Activated CD8-positive, alpha-beta memory T cell treated with anti-CD3 and anti-CD28 coated beads for 4 hours (primary cell): Measurements from ENCODE around the gene FGGY.
"Not testable (repeated sequence)": the region's sequence is repeated elsewhere in the genome, so short reads cannot be mapped to it uniquely, and the experiment has no call there.

Experiments
- DNase-seq, 2 donors: peaks; one replicate each; pipeline ENCODE4 v3.0.0-alpha.2; 2020; ENCODE audit warnings: low read depth in 2 of 2

The FGGY gene

DNA sequence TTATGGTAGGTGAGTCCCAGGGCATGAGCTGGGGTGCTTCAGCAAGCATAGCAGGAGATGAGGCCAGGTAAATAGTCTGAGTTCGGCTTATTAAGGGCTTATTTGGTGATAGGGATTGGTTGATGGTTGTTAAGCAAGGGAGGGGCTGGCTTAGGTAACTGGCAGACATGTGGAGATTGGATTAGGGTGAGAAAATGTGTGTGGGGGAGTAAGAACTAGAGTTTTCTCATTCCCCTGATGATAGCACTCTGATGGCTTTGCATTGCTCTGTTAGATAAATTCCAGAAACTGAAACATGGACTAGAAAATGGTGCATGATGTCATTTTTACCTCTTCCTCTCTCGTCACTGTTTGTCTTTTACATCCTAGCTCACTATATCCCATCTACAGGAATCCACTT lies 53.6 kb downstream of the FGGY start:
- DNase-seq = no peak

DNA sequence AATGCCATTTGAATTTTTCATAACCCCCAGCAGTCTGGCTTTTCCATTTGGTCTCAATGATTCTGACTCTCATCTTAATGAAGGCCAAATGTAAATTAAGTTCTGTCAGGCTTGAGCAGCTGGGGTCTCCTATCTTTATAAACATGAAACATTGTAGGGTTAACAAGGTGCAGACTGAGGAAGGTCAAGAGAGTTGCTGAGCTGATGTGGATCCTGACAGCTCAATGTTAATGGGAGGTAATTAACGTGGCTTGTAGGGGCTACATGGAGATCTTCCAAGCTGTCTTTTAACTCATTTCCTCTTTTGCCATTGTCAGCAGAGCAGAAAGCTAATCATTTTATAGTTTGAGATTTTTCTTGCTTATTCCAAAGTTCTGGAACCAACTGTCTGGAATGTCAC lies 55.2 kb downstream of the FGGY start:
- no peak for DNase-seq

DNA sequence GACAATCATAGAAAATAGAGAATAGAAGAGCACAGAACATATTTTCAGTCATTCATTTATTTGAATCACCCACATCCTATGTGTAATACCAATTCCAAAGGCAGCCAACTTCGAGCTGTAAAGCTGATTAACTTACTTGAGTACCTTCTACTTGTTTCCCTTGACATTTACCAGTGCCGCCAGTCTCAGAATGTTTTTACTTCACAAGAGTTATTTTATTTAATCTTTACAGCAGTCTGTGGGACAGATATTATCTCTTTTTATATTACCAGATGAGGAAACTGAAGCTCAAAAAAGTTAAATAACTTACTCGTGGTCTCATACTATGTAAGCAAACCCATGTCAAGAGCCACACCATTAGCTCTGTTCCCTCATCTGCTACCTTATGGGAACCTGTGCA lies 56.6 kb downstream of the FGGY start:
- DNase-seq = no peak

DNA sequence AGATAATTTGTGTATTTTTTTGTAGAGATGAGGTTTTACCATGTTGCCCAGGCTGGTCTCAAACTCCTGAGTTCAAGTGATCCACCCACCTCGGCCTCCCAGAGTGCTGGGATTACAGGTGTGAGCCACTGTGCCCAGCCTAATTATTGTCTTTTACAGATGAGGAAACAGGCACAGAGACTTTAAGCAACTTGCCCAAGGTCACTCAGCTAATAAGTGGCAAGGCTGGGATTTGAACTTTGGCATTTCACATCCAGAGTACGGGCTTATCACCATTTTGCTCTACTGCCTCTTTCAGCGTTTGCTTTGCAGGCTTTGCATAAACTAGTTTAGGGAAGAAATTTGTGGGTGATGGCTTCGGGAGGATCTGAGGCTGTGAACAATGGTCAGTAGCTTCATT lies 57.3 kb downstream of the FGGY start:
- not testable (repeated sequence) for DNase-seq

DNA sequence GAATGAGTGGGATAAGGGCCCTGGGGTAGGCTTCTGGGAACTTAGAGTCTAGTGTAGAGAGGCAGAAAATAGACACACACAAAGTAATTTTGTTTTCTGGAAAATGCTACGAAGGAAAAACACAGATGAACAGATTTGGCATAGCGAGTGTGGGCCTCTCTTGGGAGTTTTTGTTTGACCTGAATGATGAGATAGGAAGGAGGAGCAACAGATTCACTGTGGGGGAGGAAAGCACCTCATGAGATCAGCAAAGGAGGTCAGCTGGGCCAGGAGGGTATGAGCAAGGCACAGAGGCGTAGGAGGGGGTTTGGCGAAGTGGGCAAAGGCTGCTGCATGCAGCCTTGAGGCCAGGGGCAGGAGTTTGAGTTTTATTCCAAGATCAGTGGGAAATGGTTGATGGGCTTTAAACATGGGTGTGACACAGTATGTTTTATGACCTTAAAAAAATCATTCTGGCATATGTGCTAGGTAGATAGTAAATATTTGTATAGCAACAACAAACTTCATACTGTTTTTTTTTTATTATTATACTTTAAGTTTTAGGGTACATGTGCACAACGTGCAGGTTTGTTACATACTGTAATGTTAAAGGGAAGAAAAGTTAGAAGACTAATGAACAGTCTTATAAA lies 57.9 kb downstream of the FGGY start:
- DNase-seq = no peak

DNA sequence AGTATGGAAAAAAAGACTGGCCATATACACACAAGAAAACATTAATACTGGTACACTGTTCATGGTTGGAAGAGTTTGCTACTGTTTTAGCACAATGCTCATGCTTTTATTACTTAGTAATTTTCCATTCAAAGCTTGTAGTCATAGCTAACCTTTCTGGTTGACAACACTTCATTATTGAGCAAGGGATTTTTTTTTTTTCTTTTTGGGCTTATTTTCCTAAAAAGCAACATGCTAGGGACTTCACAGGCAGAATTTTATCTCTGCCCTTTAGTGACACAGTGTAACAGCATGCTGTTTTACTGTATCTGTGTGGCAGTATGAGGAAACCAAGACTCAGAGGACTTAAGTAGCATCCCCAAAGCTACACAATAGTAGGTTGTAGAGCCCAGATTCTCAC lies 58.5 kb downstream of the FGGY start:
- no peak for DNase-seq

DNA sequence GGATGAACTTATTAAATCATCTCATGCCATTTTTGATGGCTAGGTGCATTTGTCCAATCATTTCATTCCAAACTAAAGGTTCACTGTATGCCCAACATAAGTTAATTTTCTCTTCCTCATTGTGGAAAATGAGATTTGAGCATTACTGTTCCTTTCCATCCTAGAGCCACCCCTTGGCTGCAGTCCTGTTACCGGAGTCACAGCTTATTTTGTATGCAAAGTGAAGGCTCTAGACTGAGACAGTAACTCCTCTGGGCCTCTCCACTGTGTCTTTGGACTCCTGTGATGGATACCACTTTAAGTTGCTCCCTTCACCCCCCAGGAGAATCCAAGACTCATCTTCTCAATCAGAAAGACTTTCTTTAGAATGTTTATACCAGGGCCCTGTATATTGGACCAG lies 59.7 kb downstream of the FGGY start:
- no peak for DNase-seq

DNA sequence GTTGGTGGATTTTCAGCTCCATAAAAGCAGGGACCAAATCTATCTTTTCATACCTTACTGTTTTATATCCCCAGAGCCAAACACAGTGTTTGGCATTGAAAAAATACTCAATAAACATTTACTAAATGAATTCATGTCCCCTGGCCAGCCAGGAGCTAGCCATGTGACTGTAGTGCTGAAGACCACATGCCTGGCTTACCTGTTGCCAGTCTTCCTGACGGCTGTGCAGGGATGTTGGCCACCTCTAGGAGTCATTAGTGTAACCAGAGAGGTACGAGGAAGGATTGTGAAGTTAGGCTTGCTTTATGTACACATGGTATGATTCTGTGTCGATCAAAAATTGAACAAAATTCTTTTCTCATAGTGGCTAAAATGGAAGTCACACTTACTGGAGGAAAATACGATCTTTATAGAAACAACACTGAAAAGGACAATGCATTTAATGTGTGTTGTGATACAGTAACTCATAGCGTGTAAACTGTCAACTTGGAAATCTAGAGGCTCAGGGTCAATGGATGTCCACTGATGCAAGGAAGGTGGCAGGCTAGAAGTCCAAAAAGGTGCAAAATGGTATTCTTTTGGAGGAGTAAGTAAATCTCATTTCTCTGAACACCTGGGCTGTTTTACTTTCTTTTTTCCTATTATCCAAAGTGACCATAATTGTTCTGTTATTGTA lies 60.9 kb downstream of the FGGY start:
- DNase-seq = no peak

DNA sequence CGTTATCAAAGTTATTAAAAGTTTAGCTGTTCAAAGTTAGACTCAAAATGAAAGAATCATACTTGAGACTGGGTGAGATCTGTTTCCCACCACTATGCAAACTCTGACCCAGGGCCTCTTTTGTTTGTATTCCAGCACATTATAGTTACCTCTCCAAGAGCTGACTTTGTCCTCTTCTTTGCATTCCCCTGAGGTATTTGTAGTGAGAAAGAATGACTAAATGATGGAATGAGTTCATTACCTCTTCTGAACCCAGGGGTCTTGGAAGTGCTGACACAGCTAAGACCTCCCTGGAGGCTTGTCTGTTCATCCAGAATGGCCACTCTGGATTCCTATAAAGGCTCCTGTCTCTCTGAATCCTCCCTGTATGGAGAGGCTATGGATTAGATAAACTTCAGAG lies 62.4 kb downstream of the FGGY start:
- DNase-seq = no peak

DNA sequence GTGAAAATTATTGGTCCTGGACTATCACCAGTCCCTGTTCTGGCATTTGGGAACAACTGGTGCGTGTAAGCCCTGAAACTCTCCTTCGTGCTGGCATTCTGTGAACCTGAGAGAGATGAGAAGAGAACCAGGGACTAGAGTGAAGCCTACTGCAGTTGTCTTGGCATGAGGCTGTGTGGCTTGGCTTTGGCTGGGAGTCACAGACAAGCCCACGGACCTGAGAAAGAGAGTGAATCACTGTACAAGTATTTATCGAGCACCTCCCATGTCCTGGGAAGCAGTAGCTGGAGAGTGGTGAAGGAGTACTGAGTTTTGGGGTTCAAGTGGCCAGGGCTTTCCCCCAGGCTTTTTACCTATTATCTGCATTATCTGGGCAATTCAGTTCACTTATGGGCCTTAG lies 63.3 kb downstream of the FGGY start:
- no peak for DNase-seq

DNA sequence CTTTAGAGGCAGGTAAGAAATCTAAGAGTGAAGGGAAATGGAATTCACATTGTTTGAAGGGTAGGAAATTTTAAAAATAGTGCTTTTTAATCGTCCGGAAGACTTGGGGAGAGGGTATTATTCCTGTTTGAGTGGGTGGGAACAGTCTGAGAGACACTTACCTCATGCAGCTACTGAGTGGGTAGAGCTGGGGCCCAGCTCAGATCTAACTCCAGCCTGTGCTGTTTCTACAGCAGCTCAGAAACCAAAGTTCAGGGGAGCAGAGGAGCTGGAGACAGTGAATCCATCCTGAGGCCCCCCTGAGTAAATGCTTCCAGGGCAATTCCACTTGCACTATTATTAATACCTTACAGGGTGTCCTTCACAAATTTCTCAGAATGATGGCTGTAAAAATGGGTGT lies 63.8 kb downstream of the FGGY start:
- no peak for DNase-seq

DNA sequence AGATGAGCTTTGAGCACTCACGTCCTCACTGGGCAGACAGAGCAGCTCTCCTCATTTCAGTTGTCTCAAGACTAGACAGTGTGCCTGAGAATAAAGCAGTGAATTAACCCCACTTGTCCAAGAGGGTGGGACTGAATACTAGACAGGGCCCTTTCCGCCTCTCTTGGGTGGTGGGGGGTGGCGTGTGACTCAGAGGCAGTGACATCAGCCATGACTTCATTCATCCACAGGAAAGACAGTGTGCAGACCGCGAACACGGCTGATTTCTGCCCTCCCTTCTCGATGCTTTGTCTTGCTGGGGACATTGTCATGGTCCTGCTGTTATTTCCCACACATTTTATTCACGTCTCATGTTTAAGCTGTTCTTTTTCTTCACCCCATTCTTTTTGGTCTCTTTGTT lies 64.9 kb downstream of the FGGY start:
- DNase-seq = no peak

DNA sequence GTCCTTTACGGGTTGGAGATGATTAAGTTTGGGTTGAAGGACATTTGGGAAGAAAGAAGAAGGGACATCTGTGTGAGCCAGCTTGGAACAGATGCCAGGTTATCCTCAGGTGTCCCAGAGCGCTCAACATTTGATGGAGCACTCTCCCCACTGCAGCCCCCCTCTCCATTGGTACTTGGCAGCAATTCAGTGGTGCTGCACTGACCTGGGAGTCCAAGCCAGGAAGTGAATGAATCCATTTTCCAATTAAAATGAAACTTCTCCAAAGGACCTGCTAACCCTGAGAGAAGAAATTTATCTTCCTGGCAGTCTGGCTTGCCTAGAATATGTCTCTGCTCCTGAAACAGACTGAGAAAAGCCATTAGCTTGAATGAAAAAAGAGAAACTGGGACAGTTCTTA lies 67.1 kb downstream of the FGGY start:
- DNase-seq = no peak

DNA sequence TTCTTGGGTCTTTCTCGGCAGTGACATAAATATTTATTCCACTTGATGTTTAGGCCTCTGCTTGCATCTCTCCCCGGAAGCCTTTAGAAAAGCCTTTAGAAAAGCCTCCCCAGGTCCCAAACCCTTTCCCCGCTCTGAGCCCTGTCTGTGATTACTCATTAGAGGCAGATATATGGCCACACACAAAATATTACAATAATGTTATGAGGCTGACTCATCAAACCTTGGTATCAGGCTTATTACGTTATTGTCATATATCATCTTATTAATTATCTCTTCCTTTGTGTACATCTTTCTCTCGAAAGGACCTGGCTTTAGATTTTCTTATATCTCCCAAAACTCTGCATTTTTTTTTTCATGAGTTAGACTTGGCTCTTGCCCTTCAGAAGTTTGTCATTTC lies 69.5 kb downstream of the FGGY start:
- DNase-seq = no peak

DNA sequence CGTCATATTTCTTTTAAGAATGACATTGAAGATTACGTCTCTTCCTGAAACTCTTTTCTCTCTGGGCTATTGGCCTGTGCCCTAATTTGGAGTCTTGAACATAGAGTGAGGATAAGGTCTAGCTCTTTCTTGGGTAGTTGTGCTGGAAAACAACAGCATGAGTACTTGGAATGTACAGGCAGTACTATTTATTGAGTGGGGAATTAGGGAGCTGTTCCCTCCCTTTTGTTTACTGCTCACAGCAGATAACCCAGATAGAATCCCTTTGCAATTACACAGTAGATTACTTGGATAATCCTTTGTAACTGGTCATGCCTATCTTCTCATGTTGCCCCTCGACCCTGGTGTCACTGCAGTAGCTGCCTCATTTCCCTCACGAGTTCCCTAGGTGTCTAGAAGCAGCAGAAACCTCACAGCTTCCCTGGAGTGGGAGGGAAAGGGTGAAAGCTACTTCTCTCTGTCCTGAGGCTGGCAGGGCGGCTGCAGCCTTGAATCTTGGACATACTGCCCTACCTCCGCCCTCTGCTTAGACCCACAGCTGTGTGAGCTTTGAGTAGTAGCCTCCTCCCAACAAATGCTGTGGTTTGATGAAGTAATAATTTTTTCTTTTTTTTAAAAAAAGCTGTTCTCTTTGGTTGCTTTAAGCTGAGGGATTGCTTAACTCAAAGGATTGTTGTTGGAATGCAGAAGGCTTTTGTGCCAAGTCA lies 70.6 kb downstream of the FGGY start:
- no peak for DNase-seq

DNA sequence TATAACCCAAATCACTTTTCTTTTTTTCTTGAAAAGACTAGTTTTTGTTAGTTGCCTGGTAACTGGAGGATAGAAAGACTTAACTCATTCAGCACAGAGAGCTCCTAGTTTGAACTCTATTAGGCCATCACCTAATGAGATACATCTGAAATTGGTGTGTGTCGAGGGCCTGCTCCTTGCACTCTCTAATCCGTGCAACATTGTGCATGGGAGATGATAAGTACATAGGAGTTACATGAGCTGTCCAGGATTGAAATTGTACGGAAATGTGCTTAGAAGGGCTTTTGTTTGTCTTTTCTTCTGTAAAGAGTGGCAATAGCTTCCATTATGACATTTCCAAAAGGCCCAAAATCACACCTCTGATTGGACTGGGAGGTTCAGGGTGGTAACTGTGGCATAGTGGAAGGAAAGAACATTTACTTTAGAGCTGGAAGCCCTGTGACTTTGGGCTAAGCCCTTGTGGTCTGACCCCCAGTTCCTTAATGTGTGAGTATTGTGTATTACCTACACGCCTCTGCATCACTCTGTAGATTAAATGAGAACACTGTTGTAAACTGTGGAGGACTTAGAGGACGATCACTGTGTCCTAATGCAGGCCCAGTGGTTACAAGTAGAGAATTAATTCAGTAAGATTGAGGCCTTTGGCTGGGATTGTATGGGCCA lies 71.2 kb downstream of the FGGY start:
- no peak for DNase-seq

DNA sequence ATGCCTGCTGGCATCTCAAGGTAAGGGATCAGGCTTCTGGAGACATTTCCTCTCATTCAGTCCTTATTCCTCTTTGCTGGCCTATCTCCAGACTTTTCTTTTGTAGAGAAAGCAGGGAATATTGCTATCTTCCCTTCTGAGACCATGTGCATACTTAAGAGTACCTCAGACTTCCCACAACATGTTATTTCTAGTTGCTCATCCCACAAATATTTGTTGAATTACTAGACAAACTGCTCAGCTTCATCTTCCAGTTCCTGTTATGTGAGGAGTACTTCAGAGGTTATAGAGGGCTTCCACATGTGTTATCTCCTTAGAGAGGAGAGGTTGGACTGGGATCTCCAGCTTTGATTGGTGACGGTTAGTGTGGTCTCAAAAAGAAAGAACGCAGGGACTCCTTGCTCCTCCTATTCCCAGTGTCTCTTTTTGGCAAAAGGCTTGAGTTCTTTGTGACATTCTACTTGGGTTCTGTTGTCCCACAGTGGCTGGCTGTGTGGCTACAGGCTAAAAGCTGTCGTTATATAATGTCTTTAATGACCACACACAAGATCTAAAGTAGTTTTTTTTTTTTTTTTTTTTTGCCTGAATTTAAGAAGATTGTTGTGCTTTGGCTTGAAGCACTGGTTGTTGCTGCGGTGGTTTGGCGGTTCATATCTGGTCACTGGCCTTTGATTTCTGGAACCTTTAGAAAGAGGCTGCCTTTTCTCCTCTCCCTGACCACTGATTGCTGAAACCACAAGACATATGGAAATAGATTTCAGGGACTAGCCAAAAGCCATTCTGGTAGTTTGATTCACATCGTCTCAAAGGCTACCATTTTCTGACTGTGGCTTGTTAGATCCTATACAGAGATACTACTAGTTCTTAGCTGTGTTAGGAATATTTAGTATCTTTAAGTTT lies 78.7 kb downstream of the FGGY start:
- DNase-seq = no peak

DNA sequence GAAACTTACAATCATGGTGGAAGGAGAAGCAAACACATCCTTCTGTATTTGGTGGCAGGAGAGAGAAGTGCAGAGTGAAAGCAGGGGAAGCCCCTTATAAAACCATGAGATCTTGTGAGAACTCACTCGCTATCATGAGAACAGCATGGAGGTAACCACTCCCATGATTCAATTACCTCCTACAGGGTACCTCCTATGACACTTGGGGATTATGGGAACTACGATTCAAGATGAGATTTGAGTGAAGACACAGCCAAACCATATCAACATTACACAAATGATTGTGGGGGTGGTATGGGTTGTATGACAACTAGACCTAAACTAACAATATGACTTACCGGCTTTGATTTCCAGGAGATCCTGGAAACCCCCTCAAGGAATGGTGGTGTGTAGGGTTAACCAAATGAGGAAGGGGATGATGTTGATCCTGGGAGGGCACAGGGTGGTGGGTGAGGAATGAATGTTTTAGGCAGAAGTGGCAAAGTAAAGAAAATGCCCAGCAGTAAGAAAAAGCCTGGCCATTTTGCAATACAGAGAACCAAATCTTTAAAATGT lies 80.5 kb downstream of the FGGY start:
- no peak for DNase-seq

DNA sequence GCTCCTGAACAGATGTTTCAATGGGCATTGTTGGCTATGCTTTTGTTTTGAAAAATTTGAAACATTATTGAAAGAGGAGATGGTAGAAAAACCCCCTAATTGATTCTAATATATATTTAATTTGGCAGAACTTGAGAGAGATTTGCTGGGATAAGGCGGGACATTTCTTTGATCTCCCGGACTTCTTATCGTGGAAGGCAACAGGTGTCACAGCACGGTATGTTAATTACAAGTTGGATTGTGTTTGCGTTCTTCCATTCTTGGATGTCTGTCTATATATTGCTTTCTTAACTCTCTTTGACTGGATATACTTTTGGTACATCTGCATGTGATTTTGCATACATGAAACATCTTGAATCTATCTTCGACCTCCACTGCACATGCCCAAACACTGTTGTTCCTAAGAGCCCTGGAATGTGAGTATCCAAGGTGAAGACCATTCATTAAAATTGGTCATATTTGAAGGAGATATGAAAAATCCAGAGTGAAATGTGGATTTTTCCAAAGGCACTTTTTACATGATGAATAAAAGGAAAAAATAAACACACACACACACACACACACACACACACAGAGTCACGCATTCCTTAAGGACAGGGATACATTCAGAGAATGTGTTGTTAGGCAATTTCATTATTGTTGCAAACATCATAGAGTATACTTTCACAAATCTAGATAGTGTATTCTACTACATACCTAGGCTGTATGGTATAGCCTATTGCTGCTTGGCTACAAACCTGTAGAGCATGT lies 81.9 kb downstream of the FGGY start:
- no peak for DNase-seq

DNA sequence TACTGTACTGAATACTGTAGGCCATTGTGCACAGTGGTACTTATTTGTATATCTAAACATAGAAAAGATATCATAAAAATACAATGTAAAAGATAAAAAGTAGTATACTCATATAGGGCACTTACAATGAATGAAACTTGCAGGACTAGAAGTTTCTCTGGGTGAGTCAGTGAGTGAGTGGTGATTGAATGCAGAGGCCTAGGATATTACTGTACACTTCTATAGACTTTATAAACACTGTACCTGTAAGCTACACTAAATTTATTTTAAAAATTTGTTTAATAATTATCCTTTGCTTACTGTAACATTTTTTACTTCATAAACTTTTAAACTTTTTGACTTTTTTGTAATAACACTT lies 82.5 kb downstream of the FGGY start:
- no peak for DNase-seq

DNA sequence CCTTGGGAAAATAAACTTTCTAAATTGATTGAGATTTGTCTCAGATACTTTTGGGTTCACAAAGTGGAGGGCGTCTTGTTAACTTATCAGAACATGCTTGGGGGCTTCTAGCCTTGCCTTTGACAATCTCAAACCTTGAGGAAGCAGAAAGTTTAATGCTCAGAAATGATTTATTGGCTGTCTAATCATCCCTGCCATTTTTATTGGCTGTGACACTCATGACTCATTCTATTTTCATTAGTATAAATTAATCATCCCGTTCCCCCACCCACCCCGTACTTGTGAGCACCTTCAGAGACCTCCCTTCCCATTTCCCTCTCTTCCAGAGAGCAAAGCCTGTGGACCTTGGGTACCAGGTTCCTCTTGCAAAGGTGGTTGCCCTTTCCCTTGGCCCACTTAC lies 87.1 kb downstream of the FGGY start:
- DNase-seq = no peak
